ENCODE measurements around the gene NRAP.

NRAP gene

GRCh38 chr10:113592380-113592779, 71.5 kb downstream of the NRAP start:
- H3K4me3 Mint-ChIP-seq: no peak overlapping the region
- no peaks in the 10 kb centered on the region for H3K9me3 Mint-ChIP-seq
- H3K27ac Mint-ChIP-seq: no peak overlapping the region
- no peaks in the 10 kb centered on the region for H3K27me3 Mint-ChIP-seq (ENCODE audit: low read depth)
- no peaks in the 10 kb centered on the region for H3K4me1 Mint-ChIP-seq (ENCODE audit: low read depth)
- DNase-seq (ENCODE audit: low spot score): no peak
- no peaks in the 10 kb centered on the region for H3K36me3 Mint-ChIP-seq (ENCODE audit: low read depth)

DNA sequence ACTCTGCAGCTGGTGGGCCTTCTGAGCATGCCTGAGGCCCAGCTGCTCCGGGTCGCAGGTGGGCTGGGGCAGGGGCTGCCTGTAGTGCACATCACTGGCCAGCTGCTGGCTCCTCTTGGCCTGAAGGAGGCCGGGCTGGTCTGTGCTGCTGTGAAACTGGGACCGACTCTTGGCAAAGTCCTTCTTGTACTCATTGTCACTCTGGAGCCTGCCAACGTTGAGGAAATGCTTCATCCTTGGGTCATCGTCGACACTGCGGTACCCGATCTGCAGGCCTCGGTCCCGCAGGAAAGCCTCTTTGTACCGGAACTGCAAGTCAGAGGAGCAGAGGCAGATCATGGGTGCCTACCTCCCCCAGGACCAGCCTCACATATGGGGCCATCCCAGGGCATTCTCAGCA, 73.3 kb downstream of the NRAP start:
- no peaks in the 10 kb centered on the region for H3K36me3 Mint-ChIP-seq (ENCODE audit: low read depth)
- no peaks in the 10 kb centered on the region for H3K9me3 Mint-ChIP-seq
- no peak overlapping the region for H3K4me3 Mint-ChIP-seq
- DNase-seq (ENCODE audit: low spot score): no peak
- no peak overlapping the region for H3K27ac Mint-ChIP-seq
- no peaks in the 10 kb centered on the region for H3K27me3 Mint-ChIP-seq (ENCODE audit: low read depth)
- no peaks in the 10 kb centered on the region for H3K4me1 Mint-ChIP-seq (ENCODE audit: low read depth)

GRCh38 chr10:113589201-113589770, 74.6 kb downstream of the NRAP start:
- H3K27me3 Mint-ChIP-seq (ENCODE audit: low read depth): peaks cover 1% of the 10 kb centered on the region
- H3K4me1 Mint-ChIP-seq (ENCODE audit: low read depth): no peaks in the 10 kb centered on the region
- DNase-seq (ENCODE audit: low spot score): no peak
- no peak overlapping the region for H3K27ac Mint-ChIP-seq
- no peaks in the 10 kb centered on the region for H3K36me3 Mint-ChIP-seq (ENCODE audit: low read depth)
- H3K9me3 Mint-ChIP-seq: no peaks in the 10 kb centered on the region
- no peak overlapping the region for H3K4me3 Mint-ChIP-seq

DNA sequence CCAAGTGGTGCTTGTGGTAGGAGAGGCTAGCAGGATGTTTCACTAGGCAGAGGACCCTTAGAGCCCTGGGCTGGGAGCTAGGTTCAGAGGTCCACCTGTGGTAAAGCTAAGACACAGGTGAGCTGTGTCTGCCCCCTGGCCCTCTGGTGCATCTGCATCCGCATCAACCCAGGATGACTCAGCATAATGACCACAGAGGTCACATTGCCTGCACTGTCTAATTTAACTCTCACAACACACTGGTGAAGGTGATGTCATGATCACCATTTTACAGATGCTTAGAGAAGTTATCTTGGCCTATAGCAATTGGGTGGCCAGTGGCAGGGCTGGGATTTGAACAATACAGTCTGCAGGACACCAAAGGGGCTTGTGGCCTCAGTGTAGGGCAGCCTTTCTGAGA, 77.9 kb downstream of the NRAP start:
- Mint-ChIP-seq H3K4me3 (no peak overlapping the region), H3K27ac (no peak overlapping the region), H3K9me3 (no peaks in the 10 kb centered on the region), H3K36me3 (ENCODE audit: low read depth) (no peaks in the 10 kb centered on the region), H3K4me1 (ENCODE audit: low read depth) (no peaks in the 10 kb centered on the region), H3K27me3 (ENCODE audit: low read depth) (peaks cover 4% of the 10 kb centered on the region)
- no peak for DNase-seq (ENCODE audit: low spot score)

- peaks cover 4% of the 10 kb centered on the region for H3K27me3 Mint-ChIP-seq (ENCODE audit: low read depth)
- no peak overlapping the region for H3K27ac Mint-ChIP-seq
- no peak for DNase-seq (ENCODE audit: low spot score)
- no peak overlapping the region for H3K4me3 Mint-ChIP-seq
- no peaks in the 10 kb centered on the region for H3K4me1 Mint-ChIP-seq (ENCODE audit: low read depth)
- no peaks in the 10 kb centered on the region for H3K9me3 Mint-ChIP-seq
- H3K36me3 Mint-ChIP-seq (ENCODE audit: low read depth): no peaks in the 10 kb centered on the region
Measured at GRCh38 chr10:113583571-113583970, 80.3 kb downstream of the NRAP start.

DNA sequence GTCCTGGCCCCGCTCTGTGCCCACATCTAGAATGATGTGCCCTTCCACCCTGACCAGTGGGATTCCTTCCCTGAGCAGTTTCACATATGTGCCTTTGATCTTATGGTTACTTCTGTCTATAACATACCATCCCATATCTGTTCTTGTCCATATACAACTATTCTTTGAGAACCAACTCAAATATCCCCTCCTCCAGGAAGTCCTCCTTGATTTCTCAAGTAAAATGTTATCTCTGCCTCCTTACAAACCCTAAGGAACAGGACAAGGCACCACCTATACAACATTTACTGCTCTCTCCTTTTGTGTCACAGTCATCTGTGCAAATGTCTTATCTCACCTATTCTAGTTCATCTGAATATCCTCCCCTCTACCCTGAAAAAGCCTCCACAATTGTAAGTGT, 82.7 kb downstream of the NRAP start:
- no peaks in the 10 kb centered on the region for H3K36me3 Mint-ChIP-seq (ENCODE audit: low read depth)
- H3K27me3 Mint-ChIP-seq (ENCODE audit: low read depth): peaks cover 4% of the 10 kb centered on the region
- no peak overlapping the region for H3K4me3 Mint-ChIP-seq
- DNase-seq (ENCODE audit: low spot score): no peak
- no peak overlapping the region for H3K27ac Mint-ChIP-seq
- no peaks in the 10 kb centered on the region for H3K9me3 Mint-ChIP-seq
- H3K4me1 Mint-ChIP-seq (ENCODE audit: low read depth): no peaks in the 10 kb centered on the region

DNA sequence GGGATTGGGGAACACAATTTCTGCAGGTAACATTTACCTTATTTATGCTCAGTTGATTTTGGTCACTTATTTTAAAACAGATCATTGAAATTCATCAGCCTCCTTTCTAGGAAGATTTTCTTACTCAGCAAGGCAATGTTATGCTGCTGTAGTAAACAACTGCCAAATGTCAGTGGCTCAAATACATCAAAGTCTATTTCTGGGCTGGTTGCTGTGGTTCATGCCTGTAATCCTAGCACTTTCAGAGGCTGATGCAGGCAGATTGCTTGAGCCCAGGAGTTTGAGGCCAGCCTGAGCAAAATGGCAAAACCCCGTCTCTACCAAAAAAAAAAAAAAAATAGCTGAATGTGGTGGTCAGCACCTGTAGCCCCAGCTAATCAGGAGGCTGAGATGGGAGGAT, 85.1 kb downstream of the NRAP start:
- Mint-ChIP-seq H3K27ac (no peak overlapping the region), H3K36me3 (ENCODE audit: low read depth) (no peaks in the 10 kb centered on the region), H3K4me3 (no peak overlapping the region), H3K4me1 (ENCODE audit: low read depth) (no peaks in the 10 kb centered on the region), H3K9me3 (no peaks in the 10 kb centered on the region), H3K27me3 (ENCODE audit: low read depth) (peaks cover 2% of the 10 kb centered on the region)
- no peak for DNase-seq (ENCODE audit: low spot score)

DNA sequence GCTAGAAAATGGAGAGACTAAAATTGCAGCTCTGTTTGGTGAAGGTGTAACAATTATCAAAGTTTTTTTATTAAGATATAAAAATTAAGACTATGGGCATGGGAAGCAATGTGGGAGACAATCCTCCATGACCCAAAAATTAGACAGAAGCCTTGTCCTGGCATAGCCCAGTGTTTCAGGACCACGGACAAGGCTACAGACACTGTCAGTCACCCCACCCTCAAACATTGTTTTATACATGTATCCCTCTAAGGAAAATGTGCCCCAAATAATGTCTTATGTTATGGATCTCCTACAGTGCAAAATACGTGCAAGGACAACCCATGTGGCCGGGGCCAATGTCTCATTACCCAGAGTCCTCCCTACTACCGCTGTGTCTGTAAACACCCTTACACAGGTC, 87.0 kb downstream of the NRAP start:
- H3K27me3 Mint-ChIP-seq (ENCODE audit: low read depth): peaks cover 2% of the 10 kb centered on the region
- H3K9me3 Mint-ChIP-seq: no peaks in the 10 kb centered on the region
- DNase-seq (ENCODE audit: low spot score): no peak
- H3K27ac Mint-ChIP-seq: no peak overlapping the region
- no peaks in the 10 kb centered on the region for H3K36me3 Mint-ChIP-seq (ENCODE audit: low read depth)
- H3K4me1 Mint-ChIP-seq (ENCODE audit: low read depth): no peaks in the 10 kb centered on the region
- no peak overlapping the region for H3K4me3 Mint-ChIP-seq

- no peaks in the 10 kb centered on the region for H3K27me3 Mint-ChIP-seq (ENCODE audit: low read depth)
Measured at GRCh38 chr10:113573368-113573767, 90.5 kb downstream of the NRAP start.

GRCh38 chr10:113572520-113573290, 91.1 kb downstream of the NRAP start:
- no peak overlapping the region for H3K4me3 Mint-ChIP-seq
- no peak overlapping the region for H3K27ac Mint-ChIP-seq
- H3K36me3 Mint-ChIP-seq (ENCODE audit: low read depth): no peaks in the 10 kb centered on the region
- H3K9me3 Mint-ChIP-seq: no peaks in the 10 kb centered on the region
- DNase-seq (ENCODE audit: low spot score): no peak
- no peaks in the 10 kb centered on the region for H3K27me3 Mint-ChIP-seq (ENCODE audit: low read depth)
- H3K4me1 Mint-ChIP-seq (ENCODE audit: low read depth): no peaks in the 10 kb centered on the region

More at GRCh38 chr10:113573368-113573767, 90.5 kb downstream of the NRAP start:
- DNase-seq (ENCODE audit: low spot score): no peak
- Mint-ChIP-seq H3K27ac (no peak overlapping the region), H3K4me1 (ENCODE audit: low read depth) (no peaks in the 10 kb centered on the region), H3K36me3 (ENCODE audit: low read depth) (no peaks in the 10 kb centered on the region), H3K9me3 (no peaks in the 10 kb centered on the region), H3K4me3 (no peak overlapping the region)

DNA sequence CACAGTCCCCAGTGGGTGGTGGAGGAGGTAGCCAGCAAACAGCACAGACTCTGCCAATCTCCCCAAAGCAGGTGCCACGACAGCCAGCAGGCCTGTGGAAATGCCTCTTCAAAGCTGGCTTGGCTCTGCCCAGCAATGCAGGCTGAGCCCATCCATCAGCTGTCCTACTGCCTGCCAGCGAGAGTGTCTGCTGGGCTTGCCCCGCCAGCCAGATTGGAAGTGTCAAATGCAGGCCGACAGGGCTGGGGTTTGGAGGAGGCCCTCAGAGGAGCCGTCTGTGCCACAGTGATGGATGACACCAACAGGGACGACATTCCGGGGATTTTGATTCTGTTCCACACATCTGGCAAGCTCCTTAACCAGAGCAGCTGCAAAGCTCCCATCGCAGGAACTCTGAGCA, 94.3 kb downstream of the NRAP start:
- no peak for DNase-seq (ENCODE audit: low spot score)
- no peaks in the 10 kb centered on the region for H3K4me1 Mint-ChIP-seq (ENCODE audit: low read depth)
- no peak overlapping the region for H3K27ac Mint-ChIP-seq
- H3K27me3 Mint-ChIP-seq (ENCODE audit: low read depth): no peaks in the 10 kb centered on the region
- no peak overlapping the region for H3K4me3 Mint-ChIP-seq
- H3K9me3 Mint-ChIP-seq: no peaks in the 10 kb centered on the region
- no peaks in the 10 kb centered on the region for H3K36me3 Mint-ChIP-seq (ENCODE audit: low read depth)

DNA sequence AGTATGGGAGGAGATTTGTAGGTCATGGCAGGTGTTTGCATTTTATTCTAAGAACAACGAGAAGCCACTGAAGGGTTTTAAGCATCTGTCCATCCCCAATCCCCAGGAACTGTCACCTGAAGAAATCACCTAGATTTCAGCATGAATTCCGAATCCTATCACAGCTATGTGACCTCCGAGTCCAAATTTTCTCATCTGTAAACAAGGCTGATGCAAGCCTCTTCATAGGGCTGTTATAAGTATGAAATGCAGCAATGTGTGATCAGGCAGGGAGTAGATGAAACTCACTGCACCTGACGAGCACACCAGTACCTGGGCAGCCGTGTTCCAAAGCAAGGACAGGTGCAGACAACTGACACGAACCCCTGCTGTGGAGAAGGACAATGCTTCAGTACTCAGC, 97.0 kb downstream of the NRAP start:
- peaks cover 5% of the 10 kb centered on the region for H3K4me1 Mint-ChIP-seq (ENCODE audit: low read depth)
- DNase-seq (ENCODE audit: low spot score): no peak
- H3K27me3 Mint-ChIP-seq (ENCODE audit: low read depth): no peaks in the 10 kb centered on the region
- no peak overlapping the region for H3K27ac Mint-ChIP-seq
- H3K9me3 Mint-ChIP-seq: no peaks in the 10 kb centered on the region
- H3K36me3 Mint-ChIP-seq (ENCODE audit: low read depth): no peaks in the 10 kb centered on the region
- H3K4me3 Mint-ChIP-seq: no peak overlapping the region

DNA sequence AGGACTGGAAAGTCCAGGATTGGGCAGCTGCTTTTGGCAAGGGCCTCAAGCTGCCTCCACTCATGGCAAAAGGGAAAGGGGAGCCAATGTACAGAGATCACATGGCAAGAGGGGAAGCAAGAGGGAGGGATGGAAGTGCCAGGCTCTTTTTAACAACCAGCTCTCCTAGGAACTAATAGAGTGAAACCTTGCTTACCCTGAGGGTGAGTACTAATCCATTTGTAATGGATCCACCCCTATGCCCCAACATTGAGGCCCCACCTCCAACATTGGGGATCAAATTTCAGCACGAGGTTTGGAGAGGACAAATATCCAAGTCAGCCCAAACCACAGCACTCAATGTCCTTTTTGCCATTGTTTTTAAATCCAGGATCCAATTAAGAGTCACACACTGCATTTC, 98.5 kb downstream of the NRAP start:
- Mint-ChIP-seq H3K9me3 (no peaks in the 10 kb centered on the region), H3K27ac (no peak overlapping the region), H3K36me3 (ENCODE audit: low read depth) (no peaks in the 10 kb centered on the region), H3K27me3 (ENCODE audit: low read depth) (no peaks in the 10 kb centered on the region), H3K4me3 (no peak overlapping the region), H3K4me1 (ENCODE audit: low read depth) (peaks cover 5% of the 10 kb centered on the region)
- DNase-seq (ENCODE audit: low spot score): no peak

GRCh38 chr10:113563306-113564088, 100.3 kb downstream of the NRAP start:
- Mint-ChIP-seq H3K27ac (no peak overlapping the region), H3K4me1 (ENCODE audit: low read depth) (peaks cover 5% of the 10 kb centered on the region), H3K27me3 (ENCODE audit: low read depth) (no peaks in the 10 kb centered on the region), H3K36me3 (ENCODE audit: low read depth) (no peaks in the 10 kb centered on the region), H3K9me3 (no peaks in the 10 kb centered on the region), H3K4me3 (peak overlapping the region; percentile 77)
- peak; percentile 57 for DNase-seq (ENCODE audit: low spot score)

Measured in T-helper 2 cell treated with Interferon-gamma antibody and Interleukin-4, amounts not matched to agents 5 μg/mL and 100 μg/mL, for 36 hours (primary cell).